Epithelial cell of prostate (primary cell): ENCODE results near the gene EMC9.

ENCODE experiments used
- DNase-seq: peaks from one replicate; pipeline ENCODE4 v3.0.0-alpha.2; 2011; ENCODE audit warnings: low read depth, low spot score
- H3K27ac ChIP-seq: fragments of 450-650 bp; 2 replicates; pipeline ENCODE4 v1.5.1; 2017; ENCODE audit warnings: mild to moderate bottlenecking

Gene EMC9

DNA sequence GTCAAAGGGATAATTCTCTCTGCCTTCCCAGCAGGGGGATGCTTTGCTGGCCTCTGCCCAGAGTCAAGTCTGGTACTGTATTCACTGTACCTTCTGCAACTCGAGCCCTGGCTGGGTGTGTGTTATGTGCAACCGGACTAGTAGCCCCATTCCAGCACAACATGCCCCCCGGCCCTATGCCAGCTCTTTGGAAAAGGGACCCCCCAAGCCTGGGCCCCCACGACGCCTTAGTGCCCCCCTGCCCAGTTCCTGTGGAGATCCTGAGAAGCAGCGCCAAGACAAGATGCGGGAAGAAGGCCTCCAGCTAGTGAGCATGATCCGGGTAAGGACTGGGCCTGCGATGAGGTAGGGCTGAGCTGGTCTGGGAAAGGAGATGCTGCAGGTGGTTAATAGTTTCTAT, 9.2 kb upstream of the EMC9 start:
- no peak overlapping the region for H3K27ac ChIP-seq
- no peak for DNase-seq

DNA sequence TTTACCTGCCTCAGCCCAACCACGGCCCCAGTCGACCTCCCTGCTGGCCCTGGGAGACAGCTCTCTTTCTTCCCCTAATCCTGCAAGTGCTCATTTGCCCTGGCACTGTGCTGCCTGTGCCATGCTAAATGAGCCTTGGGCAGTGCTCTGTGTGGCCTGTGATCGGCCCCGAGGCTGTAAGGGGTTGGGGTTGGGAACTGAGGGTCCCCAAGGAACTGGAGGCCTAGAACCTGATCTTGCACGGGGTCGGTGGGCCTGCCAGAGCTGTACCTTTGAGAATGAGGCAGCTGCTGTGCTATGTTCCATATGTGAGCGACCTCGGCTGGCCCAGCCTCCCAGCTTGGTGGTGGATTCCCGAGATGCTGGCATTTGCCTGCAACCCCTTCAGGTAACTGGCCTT, 8.7 kb upstream of the EMC9 start:
- no peak for DNase-seq
- no peak overlapping the region for H3K27ac ChIP-seq

DNA sequence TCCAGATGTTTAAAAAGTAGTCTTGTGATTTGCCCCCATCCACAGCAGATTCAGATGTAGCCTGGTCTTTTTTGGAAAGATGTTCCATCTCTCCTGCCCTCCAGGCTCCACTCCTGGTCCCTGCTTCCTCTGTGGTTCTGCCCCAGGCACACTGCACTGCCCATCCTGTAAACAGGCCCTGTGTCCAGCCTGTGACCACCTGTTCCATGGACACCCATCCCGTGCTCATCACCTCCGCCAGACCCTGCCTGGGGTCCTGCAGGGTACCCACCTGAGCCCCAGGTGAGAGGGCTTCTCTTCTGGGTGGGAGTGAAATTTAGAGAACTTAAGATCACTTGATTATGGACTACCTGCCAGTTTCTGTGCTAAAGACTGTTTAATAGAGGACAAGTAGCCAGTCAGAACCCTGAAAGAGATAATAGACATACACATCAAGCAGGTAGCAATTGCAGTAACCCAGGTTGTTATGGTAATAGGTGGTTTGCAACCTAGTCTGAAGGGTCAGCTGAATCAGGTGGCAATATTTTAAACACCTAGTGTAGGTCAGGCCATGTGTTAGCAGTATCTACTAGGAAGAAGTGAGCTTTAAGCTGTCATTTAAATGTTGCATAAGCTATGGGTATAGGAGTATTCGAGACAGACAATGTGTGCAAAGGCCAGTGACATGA, 8.0 kb upstream of the EMC9 start:
- no peak overlapping the region for H3K27ac ChIP-seq
- no peak for DNase-seq

DNA sequence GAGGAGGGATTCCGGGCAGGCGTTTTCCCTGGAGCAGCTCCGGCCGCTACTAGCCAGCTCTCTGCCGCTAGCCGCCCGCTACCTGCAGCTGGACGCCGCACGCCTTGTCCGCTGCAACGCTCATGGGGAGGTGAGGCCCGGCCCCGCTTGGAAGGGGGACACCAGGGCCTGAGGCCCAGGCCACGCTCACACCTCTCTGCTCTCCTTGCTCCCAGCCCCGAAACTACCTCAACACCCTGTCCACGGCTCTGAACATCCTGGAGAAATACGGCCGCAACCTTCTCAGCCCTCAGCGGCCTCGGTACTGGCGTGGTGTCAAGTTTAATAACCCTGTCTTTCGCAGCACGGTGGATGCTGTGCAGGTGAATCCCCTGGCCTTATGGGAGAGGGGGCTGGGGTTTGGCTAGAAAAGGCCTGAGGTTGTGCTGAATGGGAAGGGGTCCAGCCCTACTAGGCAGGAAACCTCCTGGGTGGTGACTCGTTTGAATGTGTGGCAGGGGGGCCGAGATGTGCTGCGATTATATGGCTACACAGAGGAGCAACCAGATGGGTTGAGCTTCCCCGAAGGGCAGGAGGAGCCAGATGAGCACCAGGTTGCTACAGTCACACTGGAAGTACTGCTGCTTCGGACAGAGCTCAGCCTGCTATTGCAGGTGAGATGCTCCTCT, 6.5 kb upstream of the EMC9 start:
- no peak for DNase-seq
- peak overlapping the region; percentile 89 for H3K27ac ChIP-seq

DNA sequence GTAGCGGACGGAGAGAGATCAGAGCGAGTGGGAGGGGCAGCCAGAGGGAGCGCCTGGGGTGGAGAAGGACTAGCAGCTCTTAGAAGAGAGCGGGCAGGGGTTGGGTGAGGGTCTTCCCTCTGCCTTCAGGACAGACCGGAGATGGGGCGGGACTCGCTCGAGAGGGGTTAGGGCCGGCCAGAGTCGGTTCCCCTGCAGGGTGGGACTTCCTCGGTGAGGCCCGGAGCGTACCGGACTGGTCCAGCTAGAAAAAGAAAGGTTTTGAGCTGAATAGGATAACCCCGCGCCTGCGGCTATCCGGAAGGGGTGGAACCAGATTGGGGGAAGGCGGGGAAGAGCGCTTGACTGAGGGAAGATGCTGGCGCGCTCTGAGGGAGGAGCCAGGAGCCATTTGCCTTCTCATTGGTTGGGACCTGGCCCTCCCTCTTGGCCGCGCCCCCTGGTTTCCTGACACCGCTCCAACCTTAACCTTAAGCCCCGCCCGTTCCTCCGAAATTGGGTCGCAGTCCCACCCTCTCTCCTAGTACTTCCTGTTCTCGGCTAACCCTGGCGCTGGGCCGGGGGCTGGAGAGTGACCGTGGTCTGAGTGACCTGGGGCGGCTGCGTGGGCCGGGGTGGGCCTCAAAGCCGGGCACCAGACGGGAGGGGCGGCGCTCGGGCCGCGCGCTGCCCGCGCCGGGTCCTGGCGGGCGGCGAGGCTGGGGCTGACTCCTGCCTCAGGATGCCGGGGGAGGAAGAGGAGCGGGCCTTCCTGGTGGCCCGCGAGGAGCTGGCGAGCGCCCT, 5.8 kb upstream of the EMC9 start, which contains the start of gene RNF31:
Gene RNF31, plus strand, starts transcription at position 521 of the 783 bp plus-strand sequence. Its CDS starts 201 bp downstream, at position 722.
- peak; percentile 93 for DNase-seq
- H3K27ac ChIP-seq, result peak within 1 kb of the TSS; percentile 89

DNA sequence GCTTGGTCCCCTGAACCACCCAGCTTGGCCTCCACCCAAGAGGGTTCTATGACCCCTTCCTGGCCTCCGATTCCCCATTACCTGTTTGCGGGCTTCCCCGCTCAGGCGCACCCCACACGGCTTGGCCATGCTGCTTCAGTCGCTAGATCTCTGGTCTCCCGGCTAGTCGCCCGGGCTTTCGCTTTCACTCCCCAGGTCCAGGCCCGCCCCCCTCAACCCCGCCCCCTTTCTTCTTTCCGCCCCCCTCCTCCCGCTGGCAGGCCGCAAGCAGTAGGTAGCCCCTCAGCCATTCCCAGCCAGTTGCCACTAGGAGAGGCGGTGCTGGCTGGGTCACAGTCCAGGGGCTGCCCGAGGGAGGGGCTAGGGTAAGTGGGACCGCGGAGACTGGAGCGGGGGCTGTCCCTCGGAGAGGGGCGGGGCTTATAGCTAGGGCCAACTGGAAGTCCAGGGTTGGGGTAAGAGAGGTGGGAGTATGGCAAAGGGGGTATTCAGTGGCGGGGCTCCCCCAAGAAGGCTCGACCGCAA, 5.1 kb upstream of the EMC9 start, which contains the start of gene PSME2:
Gene PSME2, minus strand, starts transcription at position 158 of the 525 bp plus-strand sequence. Its CDS starts 29 bp downstream, at position 129.
- peak; percentile 80 for DNase-seq
- H3K27ac ChIP-seq, result peak within 1 kb of the TSS; percentile 89

DNA sequence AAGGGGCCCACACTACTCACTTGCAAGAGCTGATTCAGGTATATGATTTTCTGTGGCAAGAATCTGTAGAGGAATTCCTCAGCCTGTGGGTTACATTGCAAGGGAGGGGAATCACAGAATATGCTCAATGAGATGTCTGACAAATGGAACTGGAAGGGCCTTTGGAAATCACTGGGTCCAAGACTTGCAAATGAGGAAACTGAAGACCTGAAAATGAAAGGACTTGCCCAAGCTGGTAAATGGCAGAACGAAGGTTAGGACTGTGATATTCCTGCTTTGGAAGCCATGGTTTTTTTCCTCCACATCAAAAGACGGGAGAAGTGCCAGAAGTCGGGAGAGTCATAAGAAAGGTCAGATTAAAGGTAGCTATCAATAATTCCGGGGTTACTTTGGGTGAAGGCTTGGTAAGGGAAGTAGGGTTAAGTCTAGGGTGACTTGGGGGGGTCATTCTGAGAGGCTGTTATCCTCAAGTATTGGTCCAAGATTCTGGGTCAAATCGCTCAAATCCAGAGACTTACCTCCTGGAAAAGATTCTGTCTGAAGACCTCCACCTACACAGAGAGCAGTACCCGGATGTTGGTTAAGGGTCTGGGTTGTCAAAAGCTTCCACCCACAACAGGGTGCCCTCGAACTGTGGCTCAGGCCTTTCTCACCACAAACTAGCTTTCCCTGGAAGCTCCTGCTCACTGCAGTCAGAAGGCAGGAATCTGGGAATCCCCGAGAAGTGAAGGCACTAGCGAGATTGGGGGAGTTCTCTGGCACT, 4.5 kb upstream of the EMC9 start:
- H3K27ac ChIP-seq, result peak overlapping the region; percentile 89
- no peak for DNase-seq

DNA sequence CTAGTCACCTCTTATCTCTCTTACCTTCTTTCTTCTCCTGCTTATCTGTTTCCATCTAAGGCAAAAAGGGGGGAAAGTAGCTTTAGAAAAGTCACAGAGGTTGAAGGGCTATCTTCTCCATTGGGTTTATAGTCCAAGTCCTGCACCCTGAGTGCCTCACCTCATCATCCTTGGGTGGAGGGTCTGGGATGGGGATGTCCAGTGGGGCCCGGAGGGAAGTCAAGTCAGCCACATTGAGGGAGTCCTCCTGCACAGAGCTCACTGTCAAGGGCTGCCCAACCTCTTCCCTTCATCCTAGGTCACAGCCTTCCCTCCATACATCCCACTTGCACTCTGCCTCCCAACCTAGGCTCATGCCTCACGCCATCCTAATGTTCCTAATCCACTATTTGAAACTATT, 3.8 kb upstream of the EMC9 start:
- no peak for DNase-seq
- no peak overlapping the region for H3K27ac ChIP-seq

DNA sequence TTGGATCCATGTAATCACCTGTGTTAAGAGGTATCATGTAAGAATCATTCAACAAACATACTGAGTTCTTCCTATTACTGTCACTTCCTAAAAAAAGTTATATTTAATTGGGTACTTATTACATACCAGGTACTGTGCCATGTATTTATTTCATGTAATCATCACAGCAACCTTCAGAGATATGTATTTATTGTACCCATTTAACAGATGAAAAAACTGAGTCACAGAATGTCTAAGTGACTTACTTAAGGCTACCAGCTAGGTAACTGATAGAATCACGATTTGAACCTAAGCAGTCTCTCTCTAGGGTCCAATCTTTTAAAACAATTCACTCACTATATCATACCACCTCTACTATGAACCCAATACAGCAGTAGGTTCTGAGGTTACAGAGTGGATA, 3.1 kb upstream of the EMC9 start:
- no peak overlapping the region for H3K27ac ChIP-seq

DNA sequence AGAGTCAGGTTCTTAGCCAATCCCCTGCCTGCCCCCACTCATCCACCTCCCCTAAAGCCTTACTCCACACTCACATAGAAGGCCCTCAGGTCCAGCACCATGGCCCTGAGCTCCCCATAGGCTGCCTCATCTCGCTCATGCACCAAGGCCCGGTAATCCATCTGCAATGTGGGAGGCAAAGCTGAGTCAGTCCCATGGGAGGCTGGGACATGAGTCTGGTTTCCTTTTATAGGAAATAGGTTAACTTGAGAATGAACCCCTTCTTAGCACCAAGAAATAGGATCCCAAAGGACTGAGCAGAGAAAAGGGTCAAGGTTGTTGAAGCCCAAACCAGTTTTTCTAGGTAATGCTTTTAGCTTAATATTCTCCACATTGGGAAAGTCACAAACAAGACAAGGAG, 2.1 kb upstream of the EMC9 start:
- DNase-seq, result no peak
- H3K27ac ChIP-seq, result no peak overlapping the region

More for the DNA sequence above, 3.1 kb upstream of the EMC9 start:
- DNase-seq, result no peak

DNA sequence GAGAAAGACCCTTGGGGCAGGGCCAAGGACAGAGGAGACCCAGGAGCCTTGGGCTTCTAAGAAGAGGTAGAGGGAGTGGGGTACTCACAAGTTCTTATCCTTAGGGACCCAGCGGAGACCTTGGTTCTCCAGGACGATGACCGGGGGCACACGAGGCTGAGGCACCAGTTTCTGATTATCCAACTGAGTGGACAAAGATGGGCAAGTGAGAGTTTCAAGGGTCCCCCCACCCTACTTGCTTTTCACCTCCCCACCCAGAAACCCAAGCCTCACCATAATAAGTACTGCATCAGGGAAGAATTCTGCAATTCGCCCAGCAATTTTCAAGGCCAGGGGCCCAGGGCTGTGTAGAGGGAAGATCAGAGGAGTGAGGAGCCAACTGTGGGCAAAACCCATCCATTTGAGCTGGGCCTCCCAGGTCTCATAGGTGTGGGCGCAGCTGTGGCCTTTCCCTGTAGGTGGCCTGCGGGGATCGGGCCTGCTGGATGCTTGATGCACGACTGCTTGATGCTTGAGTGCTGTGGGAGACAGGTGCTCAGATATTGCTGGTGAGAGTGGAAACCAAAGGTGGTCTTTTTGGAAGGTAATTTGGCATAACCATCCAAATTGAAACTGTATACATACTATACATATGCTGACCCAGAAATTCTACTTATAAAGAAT, 2.0 kb downstream of the EMC9 start:
- DNase-seq, result no peak
- no peak overlapping the region for H3K27ac ChIP-seq

DNA sequence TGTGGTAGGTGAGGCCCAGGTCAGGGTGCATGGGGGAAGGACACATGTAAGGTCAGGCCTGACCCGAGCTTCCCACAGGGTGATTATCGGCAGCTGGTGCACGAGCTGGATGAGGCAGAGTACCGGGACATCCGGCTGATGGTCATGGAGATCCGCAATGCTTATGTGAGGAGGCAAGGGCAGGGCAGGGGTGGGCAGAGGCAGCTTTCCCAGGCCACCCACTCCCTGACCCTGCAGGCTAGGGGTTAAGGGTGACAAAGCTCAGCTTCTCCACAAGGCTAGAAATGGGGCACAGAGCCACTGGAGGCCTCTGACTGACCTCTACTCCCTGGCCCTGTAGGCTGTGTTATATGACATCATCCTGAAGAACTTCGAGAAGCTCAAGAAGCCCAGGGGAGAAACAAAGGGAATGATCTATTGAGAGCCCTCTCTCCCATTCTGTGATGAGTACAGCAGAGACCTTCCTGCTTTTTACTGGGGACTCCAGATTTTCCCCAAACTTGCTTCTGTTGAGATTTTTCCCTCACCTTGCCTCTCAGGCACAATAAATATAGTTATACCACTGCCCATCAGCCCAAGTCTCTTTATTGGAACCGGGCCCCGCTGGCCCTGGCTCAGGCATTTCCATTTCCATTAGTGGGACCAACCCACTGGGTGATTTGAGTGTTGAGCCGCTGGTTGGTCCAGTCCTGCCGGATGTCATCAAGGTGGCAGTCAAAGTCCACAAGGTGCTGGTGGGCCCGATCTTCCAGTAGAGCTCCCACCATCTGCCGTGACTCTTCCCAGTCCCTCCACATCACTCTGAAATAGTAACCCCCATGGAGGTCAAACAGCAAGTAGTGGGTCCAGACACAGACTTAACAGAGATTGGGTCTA, 2.8 kb downstream of the EMC9 start:
- no peak for DNase-seq
- H3K27ac ChIP-seq, result no peak overlapping the region

DNA sequence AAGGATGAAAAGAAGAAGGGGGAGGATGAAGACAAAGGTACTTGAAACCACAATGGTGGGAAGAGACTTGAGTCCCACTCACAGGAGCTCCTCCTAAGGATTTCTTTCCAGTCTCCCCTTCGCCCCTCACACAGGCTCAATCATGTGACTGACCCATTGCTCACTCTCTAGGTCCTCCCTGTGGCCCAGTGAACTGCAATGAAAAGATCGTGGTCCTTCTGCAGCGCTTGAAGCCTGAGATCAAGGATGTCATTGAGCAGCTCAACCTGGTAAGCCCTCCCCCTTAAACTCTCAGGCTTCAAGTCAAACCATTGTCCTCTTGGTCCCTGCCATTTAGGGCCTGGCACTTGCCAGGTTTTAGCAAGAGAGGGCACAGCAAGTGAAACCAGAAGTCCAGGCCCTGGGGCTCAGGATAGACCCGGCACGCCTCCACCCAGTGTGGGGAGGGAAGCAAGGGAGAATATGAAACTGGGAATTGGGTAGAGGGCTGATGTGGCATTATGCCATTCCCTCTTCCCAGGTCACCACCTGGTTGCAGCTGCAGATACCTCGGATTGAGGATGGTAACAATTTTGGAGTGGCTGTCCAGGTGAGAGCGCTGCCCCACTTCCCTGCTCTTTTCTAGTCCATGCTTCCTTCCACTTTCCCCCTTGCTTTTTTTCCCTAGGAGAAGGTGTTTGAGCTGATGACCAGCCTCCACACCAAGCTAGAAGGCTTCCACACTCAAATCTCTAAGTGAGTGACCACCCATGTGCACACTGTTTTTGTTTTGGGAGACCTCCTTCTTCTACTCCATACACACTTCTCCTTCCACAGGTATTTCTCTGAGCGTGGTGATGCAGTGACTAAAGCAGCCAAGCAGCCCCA, 3.6 kb downstream of the EMC9 start:
- no peak for DNase-seq
- no peak overlapping the region for H3K27ac ChIP-seq

DNA sequence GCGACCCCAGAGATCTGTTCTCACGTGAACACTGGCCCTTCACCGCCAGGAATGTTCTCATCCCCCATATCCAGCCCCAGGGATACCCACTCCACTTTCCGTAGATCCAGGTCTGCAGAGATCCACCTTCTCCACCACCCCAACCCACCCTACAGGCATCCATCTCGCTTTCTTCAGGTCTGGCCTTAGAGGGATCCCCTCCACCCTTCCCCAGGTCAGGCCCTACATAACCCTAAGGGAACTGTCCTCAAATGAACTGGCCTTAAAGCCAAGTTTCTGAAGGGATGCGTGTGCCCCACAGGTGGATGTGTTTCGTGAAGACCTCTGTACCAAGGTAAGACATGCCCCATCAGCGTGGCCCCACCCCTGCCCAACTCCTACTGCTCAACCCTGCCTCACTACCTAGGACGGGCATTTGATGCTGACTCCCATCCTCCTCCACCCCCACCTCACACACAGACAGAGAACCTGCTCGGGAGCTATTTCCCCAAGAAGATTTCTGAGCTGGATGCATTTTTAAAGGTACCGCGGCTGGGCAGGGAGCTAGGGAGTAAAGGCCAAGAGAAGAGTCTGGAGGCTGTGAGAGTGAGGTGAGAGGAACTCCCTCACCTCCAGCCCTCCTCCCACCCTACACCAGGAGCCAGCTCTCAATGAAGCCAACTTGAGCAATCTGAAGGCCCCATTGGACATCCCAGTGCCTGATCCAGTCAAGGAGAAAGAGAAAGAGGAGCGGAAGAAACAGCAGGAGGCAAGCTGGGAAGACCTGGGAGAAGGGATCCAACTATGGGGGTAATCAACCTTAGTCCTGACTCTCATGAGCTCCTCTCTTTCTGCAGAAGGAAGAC, 4.5 kb downstream of the EMC9 start:
- no peak for DNase-seq
- peak overlapping the region; percentile 36 for H3K27ac ChIP-seq

DNA sequence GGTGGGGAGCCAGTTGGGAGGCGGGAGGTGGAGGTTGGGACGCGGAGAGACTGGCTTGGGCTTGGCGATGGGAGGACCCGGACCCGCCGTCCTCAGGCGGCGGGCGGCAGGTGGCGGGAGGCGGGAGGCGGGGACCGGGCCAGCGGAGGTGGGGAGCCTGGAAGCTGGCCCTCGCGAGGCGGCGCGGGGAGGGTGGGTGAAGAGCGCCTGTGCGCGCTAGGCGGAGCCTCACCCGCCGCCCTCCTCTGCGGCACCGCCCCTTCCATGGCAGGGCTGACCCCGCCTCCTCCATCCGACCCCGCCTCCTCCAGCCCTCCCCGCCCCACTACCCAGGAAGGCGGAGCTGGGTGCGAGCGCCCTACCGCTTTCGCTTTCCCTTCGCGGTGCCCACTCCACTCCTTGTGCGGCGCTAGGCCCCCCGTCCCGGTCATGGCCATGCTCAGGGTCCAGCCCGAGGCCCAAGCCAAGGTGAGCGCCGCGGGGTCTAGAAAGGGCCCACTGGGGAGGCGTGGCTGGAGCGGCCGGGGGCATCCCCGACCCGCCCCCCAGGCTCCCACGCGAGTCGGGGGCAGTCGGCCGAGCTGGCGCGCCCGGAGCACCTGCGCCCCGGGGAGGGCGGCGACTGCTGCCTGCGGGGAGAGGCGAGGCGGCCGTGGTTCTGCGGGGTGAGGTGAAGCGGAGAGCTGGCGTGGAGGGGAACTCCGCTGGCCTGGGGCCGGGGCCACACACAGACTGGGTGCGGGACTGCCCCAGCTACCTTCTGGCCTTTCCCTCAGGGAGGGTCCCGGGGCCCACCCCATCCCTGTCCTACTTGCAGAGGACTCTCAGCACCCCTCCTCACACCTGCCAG, 5.3 kb downstream of the EMC9 start, which contains the start of gene PSME1:
Gene PSME1, plus strand, starts transcription at position 361 of the 850 bp plus-strand sequence. Its CDS starts 69 bp downstream, at position 430.
- no peak for DNase-seq
- H3K27ac ChIP-seq, result peak within 1 kb of the TSS; percentile 36

DNA sequence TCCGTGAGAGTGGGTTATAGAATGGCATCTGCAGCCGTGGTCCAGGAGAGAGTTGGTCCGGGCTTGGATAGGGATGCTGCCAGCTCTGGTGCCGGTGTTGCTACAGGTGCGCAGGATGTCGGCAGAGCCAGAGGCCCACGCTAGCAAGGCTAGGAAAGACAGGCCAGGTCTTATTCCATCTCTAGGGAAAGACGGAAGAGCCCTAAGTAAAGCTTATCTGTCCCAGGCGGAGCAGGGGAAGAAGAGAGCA, 5.9 kb downstream of the EMC9 start:
- DNase-seq, result no peak
- H3K27ac ChIP-seq, result peak overlapping the region; percentile 36
